Adrenal gland (tissue), 12 donors: ENCODE data around the gene COL6A2. TPM values are rescaled to one million over a fixed set of nuclear protein-coding genes. Genes with fewer than 3 reads are reported as not detected.
A peak's percentile ranks its signal among the peaks of the same experiment; 100 is the strongest.

Source experiments
- DNase-seq, 7 donors: peaks; one replicate each; pipeline ENCODE4 v3.0.0-alpha.2; 2019 to 2020
- H3K27ac ChIP-seq, 5 donors: fragments of 200-600 bp; sonication (generic) in 4 of 5; 1 replicate in 3 of 5; 2 replicates in 2 of 5; pipeline versions ENCODE4 v1.5.1 to v1.8.0; 2016 to 2020; ENCODE audit warnings: mild to moderate bottlenecking in 1 of 5
- H3K27me3 ChIP-seq: fragments of 200-600 bp; 2 replicates; pipeline ENCODE4 v1.8.0; 2021
- H3K36me3 ChIP-seq, 2 donors: fragments of 200-600 bp; replicated peaks in 1 of 2; 1 replicate in 1 of 2; 2 replicates in 1 of 2; pipeline versions ENCODE4 v1.5.1 to v1.8.0; 2018 to 2022
- H3K4me1 ChIP-seq, 2 donors: fragments of 200-600 bp; replicated peaks in 1 of 2; 1 replicate in 1 of 2; 2 replicates in 1 of 2; pipeline versions ENCODE4 v1.5.1 to v1.8.0; 2018 to 2021
- H3K4me3 ChIP-seq, 4 donors: fragments of 200-600 bp; sonication (generic) in 3 of 4; one replicate each; pipeline ENCODE4 v1.5.1; 2016 to 2018
- H3K9me3 ChIP-seq, 3 donors: fragments of 200-600 bp; sonication (generic) in 1 of 3; replicated peaks in 1 of 3; 1 replicate in 2 of 3; 2 replicates in 1 of 3; pipeline versions ENCODE4 v1.5.1 to v1.8.0; 2016 to 2021
- POLR2A ChIP-seq, 2 donors: fragments of 450-650 bp; IDR thresholded peaks; one replicate each; pipeline ENCODE4 v1.6.1; 2017; ENCODE audit warnings: antibody characterized with exemption in 2 of 2, mild to moderate bottlenecking in 2 of 2, moderate library complexity in 1 of 2
- WGBS, 4 donors: extraction: QIAGEN DNeasy Blood & Tissue Kit in 2 of 4; methylation state at CpG; one replicate each; pipeline versions ENCODE4 v1.1.5 to v1.1.7; 2013 to 2017; 5-methylcytosine and 5-hydroxymethylcytosine counted together
- intact Hi-C, 2 donors: fragments of 100-400 bp; cut with DNase I; formaldehyde crosslinking; loops; one replicate each; pipeline versions ENCODE4 v1.14.1 to v1.15.0; 2022 to 2023
- polyA plus RNA-seq, 3 donors: library from polyadenylated mRNA; stranded (reverse); fragments of 200-250 nt in 2 of 3; fragments of 350-450 nt in 1 of 3; fragmentation: Illumina TruSeq in 1 of 3; extraction: RNeasy Lipid Tissue Mini Kit (QIAGEN cat#74804) in 1 of 3; gene quantifications; one replicate each; pipeline ENCODE4 v1.2.3, GENCODE V29; 2013 to 2014
- total RNA-seq, 9 donors: library from RNA; depleted of rRNA in 4 of 9; stranded (reverse); fragments of >200 nt in 4 of 9; fragments of 120-200 nt in 1 of 9; fragmentation: NEBNext Ultra II Directional in 1 of 9; extraction: Animal tissue kit (Norgen Biotek cat#: 25700) in 1 of 9; gene quantifications; one replicate each; pipeline versions ENCODE4 v1.1.0 to v1.2.4, GENCODE V29; 2013 to 2023
- TF ChIP-seq, protein P1 (sequence below), 6 experiments: fragments of 450-650 bp in 4 of 6; fragments of 200-600 bp in 2 of 6; sonication (generic) in 1 of 6; IDR thresholded peaks; 1 replicate in 5 of 6; 2 replicates in 1 of 6; pipeline versions ENCODE4 v1.5.1 to v1.8.0; 2016 to 2021; ENCODE audit warnings: antibody characterized with exemption in 6 of 6, mild to moderate bottlenecking in 2 of 6, moderate library complexity in 1 of 6
- donor health status: healthy with polysubstance abuse.
- donor health status: Bipolar disorder and iron deficiency.
- donor health status: DM: yes; HTN: yes; CAD: no.
- donor health status: DM: no; HTN: no; CAD: no.
- donor health status: DM: no; HTN: no; CAD: no.
- donor health status: DM: yes; HTN: yes; CAD: no.

The COL6A2 gene
- total and polyA plus RNA-seq, 12 donors: 19.0 to 543 (median 181) TPM

DNA sequence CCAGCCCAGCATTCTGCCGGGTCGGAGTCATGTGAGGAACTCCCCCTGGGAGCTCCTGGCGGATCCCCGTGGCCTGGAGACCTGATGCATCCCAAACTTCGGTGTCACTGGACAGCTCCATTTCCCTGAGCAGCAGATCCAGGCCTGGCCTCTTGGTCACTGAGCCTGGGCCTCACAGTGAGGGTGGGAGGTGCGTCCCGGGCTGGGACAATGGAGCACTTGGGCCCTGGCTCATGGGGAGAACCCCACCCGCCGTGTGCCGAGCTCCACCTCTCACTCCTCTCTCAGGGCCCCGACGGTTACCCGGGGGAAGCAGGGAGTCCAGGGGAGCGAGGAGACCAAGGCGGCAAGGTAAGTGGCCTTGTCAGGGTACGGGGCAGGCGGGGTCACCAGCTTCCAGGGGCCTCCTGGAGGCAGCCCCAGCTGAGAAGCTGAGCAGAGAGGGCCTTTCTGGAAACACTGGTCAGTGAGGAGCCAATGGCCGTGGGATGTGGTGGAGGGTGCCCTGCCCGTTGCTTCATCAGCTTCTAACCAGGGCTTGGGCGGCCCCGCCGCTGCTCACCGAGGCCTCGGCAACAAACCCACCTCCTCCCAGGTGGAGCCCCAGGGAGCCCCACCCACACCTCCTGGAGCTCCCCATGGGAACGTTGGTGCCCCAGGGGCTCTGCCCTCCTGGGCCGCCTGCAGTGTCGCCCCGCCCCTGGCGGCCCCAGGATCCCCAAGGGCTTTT lies 19.8 kb downstream of the COL6A2 start:
- DNase-seq: peak in 3 of 7 donors; percentile 6 to 9 (median 9)
- H3K27me3 ChIP-seq: no peaks in the 10 kb centered on the region
- WGBS, 4 donors: 67 to 91% (median 83%) methylated on average over 3 to 29 of the region's 29 CpGs
- peaks cover 0 to 65% of the 10 kb centered on the region in 2 donors for H3K36me3 ChIP-seq
- intact Hi-C loops: no loop called here
- no peaks in the 10 kb centered on the region for H3K4me1 ChIP-seq
- H3K27ac ChIP-seq: no peak overlapping the region
- peaks cover 0 to 6% (median 0%) of the 10 kb centered on the region in 3 donors for H3K9me3 ChIP-seq
- H3K4me3 ChIP-seq: no peak overlapping the region
- TF ChIP-seq POLR2A (IDR thresholded peaks at IDR 0.05): no peak
- TF ChIP-seq, protein P1, sequence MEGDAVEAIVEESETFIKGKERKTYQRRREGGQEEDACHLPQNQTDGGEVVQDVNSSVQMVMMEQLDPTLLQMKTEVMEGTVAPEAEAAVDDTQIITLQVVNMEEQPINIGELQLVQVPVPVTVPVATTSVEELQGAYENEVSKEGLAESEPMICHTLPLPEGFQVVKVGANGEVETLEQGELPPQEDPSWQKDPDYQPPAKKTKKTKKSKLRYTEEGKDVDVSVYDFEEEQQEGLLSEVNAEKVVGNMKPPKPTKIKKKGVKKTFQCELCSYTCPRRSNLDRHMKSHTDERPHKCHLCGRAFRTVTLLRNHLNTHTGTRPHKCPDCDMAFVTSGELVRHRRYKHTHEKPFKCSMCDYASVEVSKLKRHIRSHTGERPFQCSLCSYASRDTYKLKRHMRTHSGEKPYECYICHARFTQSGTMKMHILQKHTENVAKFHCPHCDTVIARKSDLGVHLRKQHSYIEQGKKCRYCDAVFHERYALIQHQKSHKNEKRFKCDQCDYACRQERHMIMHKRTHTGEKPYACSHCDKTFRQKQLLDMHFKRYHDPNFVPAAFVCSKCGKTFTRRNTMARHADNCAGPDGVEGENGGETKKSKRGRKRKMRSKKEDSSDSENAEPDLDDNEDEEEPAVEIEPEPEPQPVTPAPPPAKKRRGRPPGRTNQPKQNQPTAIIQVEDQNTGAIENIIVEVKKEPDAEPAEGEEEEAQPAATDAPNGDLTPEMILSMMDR (IDR thresholded peaks at IDR 0.05): no peak

DNA sequence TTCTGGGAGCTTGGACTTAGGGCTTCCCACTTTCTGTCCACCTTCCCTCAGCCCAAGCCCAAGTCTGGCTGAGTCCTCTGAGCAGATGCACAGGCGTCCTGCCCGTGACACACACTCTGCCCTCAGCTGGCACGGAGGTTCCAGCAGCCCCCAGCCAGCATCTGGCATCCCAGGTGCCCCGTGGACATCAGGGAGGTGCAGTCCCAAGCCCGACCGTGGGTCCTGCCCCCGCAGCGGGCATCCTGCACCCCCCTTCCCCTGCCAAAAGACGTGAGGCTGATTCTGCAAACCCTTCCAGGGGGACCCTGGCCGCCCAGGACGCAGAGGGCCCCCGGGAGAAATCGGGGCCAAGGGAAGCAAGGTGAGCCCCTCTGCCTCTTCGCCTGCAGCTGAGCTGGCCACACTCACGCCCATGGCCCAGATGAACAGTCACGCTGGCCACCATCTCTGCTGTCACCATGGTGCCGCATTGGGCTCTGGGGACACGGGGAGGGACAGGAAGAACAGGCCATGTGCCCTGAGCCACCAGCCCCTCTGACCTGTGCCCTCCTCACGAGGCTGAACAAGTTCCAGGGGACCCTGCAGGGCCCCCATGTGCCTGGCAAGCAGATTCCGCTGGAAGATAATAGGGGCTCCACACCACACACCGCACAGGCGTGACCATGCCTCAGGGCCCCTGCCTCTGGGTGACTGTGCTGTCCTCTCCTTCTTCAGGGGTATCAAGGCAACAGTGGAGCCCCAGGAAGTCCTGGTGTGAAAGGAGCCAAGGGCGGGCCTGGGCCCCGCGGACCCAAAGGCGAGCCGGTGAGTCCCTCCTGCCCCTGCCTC lies 20.6 kb downstream of the COL6A2 start:
- Histone ChIP-seq H3K4me3 (no peak overlapping the region), H3K36me3 (peaks cover 0 to 62% of the 10 kb centered on the region in 2 donors), H3K9me3 (peaks cover 0 to 6% (median 0%) of the 10 kb centered on the region in 3 donors), H3K27ac (no peak overlapping the region), H3K27me3 (no peaks in the 10 kb centered on the region), H3K4me1 (no peaks in the 10 kb centered on the region)
- intact Hi-C loops: no loop called here
- TF ChIP-seq POLR2A (IDR thresholded peaks at IDR 0.05): no peak
- TF ChIP-seq, protein P1 (IDR thresholded peaks at IDR 0.05): no peak
- DNase-seq: peak in 2 of 7 donors; percentile 5 to 12
- WGBS, 4 donors: 80 to 89% (median 86%) methylated on average over 4 to 27 of the region's 27 CpGs

DNA sequence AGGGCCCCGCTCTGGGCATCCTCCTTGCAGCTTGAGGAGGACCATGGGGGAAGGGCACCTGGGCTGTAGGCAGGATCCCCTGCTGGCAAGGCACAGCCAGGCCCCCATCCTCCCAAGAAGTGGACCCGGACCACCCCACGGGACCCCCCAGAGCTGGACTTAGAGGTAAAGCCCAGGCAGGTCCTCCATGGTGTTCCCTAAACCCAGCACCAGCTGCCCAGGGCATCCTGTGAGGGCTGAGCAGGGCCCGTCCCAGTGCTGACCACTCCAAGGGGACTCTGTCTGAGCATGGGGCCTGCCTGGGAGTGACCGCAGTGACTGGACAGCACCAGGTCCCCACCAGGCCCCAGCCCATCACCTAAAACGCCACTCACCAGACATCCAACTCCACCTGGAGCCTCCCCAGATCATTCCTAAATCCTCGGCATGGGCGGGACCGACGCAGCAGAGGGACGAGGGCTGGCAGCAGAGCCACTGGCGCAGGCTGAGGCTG lies 21.3 kb downstream of the COL6A2 start:
- Histone ChIP-seq H3K36me3 (peaks cover 0 to 62% of the 10 kb centered on the region in 2 donors), H3K4me1 (no peaks in the 10 kb centered on the region), H3K27ac (no peak overlapping the region), H3K4me3 (no peak overlapping the region), H3K27me3 (no peaks in the 10 kb centered on the region), H3K9me3 (peaks cover 0 to 6% (median 0%) of the 10 kb centered on the region in 3 donors)
- WGBS, 4 donors: 84 to 95% (median 87%) methylated on average over 6 to 12 of the region's 12 CpGs
- TF ChIP-seq POLR2A (IDR thresholded peaks at IDR 0.05): no peak
- TF ChIP-seq, protein P1 (IDR thresholded peaks at IDR 0.05): no peak
- DNase-seq: peak in 2 of 7 donors; percentile 6 to 9
- intact Hi-C loops: no loop called here

DNA sequence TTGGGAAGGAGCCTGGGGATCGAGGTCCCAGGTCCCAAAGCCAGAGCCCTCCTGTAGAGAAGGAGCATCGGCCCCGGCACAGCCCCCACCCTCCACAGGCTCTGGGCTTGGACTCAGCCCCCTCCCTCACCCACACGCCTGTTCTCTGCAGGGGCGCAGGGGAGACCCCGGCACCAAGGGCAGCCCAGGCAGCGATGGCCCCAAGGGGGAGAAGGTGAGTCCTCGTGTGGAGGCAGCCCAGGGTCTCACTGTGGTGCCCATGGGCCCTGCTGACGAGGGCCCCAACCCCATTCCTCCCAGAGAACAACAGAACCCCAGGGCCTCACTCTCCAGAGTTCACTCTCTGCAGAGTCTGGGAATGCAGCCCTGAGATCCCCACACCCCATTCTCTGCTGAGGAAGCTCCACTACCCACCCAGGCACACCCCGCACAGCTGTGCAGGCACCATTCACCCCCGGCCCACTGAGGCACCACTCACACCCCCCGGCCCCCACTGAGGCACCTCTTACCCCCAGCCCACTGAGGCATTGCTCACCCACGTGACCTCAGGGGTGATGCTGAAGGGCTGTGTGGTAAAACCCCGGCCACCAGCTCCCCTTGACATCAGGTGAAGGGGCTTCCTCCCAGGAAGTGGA lies 21.8 kb downstream of the COL6A2 start:
- Histone ChIP-seq H3K27ac (no peak overlapping the region), H3K9me3 (peaks cover 0 to 4% (median 0%) of the 10 kb centered on the region in 3 donors), H3K27me3 (no peaks in the 10 kb centered on the region), H3K36me3 (peaks cover 0 to 60% of the 10 kb centered on the region in 2 donors), H3K4me1 (no peaks in the 10 kb centered on the region), H3K4me3 (no peak overlapping the region)
- TF ChIP-seq, protein P1 (IDR thresholded peaks at IDR 0.05): no peak
- no peak for TF ChIP-seq POLR2A (IDR thresholded peaks at IDR 0.05)
- peak in 3 of 7 donors; percentile 5 to 10 (median 8) for DNase-seq
- intact Hi-C loops: no loop called here
- 83 to 94% (median 85%) methylated on average over 4 to 14 of the region's 14 CpGs for WGBS, 4 donors
